GM19238 (cell line): ENCODE measurements around the gene ARHGAP40.

Source experiments
- DNase-seq: peaks from one replicate; pipeline ENCODE4 v3.0.0; 2011; ENCODE audit warnings: low spot score; ENCODE audit not compliant: insufficient read length

Gene ARHGAP40

DNA sequence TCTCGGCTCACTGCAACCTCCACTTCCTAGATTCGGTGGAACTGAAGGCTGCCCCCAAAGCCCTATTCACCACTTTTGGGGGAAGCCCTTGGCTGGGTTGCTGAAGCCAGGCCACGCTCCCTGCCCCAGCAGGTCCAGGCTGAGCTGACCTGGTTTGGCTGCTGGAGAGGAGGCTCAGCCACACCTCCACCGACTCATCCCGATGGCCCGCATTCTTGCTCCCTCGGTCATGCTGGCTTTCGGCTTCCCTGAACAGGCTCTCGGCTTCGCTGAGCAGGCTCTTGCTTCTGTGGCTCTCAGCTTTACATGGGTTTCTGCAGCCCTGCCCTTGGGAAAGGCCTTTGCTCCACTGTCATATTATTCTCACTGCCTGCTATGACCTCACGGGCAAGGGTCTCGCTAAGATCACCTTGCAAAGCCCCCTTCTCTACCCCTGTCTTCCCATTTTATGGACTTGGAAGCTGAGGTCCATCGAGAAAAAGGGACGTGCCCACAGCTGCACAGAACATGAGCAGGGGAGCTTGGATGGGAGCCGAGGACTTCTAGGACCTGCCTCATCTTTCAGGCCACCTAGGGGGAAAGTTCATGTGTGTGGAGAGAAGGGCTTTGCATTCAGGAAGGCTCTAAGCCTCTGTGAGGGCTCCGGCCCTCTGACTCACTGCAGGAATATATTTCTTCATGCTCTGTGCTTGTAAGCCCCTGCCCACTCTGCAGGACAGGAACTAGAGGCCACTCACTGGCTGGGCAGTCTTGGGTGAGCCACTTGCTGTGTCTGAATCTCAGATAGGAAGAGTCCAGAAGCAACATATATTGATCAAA lies 15.6 kb downstream of the ARHGAP40 start:
- DNase-seq, result no peak

DNA sequence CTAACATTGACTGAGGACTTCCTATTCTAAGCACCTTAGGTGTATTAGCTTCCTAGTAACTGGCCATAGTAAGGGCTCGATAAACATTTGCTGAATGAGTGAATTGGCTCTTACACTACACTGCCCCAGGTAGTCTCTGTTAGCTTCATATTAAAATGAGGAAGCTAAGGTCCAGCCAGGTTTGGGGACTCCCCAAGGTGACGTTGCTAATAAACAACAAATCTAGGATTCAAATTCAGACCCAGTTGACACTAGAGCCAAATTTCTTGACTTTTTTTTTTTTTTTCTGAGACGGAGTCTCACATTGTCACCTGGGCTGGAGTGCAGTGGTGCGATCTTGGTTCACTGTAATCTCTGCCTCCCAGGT lies 16.2 kb downstream of the ARHGAP40 start:
- DNase-seq, result no peak

DNA sequence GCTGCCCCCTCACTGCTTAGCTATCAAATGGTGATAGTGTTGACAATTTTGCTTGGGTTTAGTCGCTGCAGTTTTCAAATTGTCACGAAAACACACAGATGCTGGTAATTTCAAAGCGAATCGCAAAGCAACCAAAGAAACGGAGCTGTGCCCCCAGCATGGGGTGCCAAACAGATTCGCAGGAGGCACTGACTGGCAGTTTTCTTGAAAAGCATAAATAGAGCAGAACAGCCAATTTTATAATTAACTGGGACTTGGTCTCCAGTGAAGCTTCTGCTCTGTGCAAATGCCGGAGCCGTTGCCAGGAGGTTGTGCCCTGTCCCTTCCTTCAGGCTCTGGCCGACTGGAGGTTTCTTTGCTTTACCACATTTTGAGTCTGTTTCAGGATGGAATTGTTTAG lies 18.8 kb downstream of the ARHGAP40 start:
- DNase-seq, result no peak

DNA sequence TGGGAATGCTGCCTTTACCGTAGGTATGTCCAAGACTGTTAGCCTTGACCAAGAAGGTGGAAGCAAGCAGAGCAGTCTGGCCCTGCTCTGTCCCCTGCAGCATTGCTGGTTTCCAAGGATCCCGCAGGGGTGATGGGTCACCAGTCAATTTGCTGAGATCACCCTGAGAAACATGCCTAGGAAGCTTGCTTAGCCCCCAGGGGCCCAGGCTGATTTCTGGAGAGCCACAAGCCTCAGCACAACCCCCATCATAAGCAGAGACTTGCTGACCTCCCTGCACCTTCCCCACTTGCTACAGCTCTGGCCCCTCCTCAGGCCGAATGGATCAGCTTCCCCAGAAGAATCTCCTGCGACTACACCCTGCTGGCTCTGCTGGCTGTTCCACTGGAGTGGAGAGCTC lies 21.5 kb downstream of the ARHGAP40 start:
- no peak for DNase-seq

DNA sequence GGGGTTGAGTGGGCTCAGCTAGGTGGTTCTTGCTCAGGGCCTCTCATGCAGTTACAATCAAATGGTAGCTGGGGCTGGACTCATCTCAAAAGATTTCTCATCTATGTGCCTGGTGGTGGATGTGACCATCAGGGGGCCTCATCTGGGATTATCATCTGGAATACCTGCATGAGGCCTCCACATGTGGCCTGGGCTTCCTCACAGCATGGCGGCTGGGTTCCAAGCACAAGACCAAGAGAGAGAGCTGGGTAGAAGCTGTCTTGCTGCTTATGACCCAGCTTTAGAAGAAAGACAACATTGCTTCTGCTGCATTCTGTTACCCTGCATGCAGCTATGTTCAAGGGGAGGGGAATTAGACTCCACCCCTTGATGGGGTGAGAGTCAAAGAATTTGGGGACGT lies 22.5 kb downstream of the ARHGAP40 start:
- no peak for DNase-seq

DNA sequence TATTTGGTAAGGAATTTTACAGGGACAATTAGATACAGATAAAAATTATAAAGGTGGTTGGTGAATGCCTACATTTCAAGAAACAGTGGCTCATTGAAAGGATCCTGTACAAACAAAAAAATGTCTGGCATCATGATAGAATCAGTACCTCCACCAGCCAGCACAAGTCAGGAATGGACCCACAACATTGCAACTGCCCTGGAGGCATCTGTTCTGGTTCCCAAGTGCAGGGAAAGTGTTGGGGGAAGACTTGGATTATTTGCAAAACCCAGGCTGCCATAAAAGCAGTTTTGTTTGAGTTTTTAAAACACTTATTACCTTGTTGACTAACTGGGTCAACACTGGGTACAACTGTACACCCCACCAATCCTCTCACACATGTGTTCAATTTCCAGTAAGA lies 24.3 kb downstream of the ARHGAP40 start:
- no peak for DNase-seq

DNA sequence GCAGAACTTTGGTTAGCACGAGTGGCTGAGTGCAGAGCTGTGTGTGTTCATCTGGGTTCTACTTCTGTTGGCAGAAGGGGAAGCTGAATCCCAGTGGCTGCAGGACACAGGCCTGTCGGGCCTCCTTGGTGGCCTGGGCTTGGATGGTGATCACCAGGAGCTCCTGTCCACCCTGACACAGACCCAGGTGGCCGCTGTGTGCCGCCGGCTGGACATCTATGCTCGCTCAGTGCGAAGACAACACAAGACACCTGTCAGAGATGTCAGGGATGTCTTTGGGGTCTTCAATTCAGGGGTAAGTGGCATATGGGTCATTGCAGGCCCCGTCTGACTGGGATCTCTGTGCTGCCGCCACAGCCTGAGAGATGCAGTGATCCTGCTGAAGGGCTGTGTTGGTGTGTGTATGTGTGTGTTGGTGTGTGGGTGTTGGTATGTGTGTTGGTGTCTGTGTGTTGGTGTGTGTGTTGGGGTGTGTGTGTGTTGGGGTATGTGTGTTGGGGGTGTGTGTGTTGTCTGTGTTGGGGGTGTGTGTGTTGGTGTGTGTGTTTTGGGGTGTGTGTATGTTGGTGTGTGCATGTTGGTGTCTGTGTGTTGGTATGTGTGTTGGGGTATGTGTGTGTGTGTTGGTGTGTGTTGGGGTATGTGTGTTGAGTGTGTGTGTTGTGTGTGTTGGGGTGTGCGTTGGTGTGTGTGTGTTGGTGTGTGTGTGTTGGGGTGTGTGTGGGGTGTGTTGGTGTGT lies 25.5 kb downstream of the ARHGAP40 start:
- no peak for DNase-seq

- no peak for DNase-seq
These were observed 27.2 kb downstream of the ARHGAP40 start for GRCh38 chr20:38628580-38629470.

DNA sequence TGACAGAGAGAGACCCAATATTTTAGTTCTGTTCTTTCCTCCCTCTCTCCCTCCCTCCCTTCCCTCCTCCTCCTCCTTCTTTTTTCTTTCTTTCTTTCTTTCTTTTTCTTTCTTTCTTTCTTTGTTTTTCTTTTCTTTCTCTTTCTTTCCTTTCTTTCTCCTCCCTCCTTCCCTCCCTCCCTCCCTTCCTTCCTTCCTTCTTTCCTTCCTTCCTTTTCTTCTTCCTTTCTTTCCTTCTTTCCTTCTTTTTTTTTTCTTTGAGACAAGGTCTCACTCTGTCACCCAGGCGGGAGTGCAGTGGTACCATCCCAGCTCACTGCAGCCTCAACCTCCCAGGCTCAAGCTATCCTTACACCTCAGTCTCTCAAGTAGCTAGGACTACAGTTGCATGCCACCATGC lies 28.4 kb downstream of the ARHGAP40 start:
- DNase-seq, result no peak

GRCh38 chr20:38630727-38631126 lies 29.1 kb downstream of the ARHGAP40 start:
- DNase-seq, result no peak

DNA sequence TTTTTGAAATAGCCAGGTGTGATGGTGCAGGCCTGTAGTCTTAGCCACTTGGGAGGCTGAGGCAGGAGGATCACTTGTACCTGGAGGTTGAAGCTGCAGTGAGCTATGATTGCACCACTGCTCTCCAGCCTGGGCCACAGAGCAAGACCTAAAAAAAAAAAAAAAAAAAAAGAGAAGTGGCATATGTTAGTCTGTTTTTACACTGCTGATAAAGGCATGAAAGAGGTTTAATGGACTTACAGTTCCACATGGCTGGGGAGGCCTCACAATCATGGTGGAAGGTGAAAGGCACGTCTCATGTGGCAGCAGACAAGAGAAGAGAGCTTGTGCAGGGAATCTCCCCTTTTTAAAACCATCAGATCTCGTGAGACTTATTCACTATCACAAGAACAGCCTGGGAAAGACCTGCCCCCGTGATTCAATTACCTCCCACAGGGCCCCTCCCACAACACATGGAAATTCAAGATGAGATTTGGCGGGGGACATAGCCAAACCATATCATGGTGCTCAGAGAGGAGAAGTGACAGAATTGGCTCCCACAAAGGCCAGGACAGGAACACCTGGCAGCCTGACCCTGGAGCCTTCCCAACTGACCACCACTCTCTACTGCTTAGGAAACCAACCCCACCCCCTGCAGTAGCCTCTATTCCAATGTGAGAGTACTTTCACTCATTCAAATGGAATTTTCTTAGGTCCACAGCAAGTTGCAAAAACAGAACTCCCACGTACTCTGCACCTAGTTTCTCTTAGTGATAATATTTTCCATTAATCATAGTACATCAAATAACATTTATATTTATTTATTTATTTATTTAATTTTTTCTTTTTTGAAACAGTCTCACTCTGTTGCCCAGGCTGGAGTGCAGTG lies 29.8 kb downstream of the ARHGAP40 start:
- DNase-seq, result no peak

- DNase-seq, result peak; percentile 79
These were observed 32.0 kb downstream of the ARHGAP40 start for GRCh38 chr20:38633577-38634093.

GRCh38 chr20:38635721-38636288 lies 34.2 kb downstream of the ARHGAP40 start:
- no peak for DNase-seq

GRCh38 chr20:38640521-38640920 lies 38.9 kb downstream of the ARHGAP40 start:
- no peak for DNase-seq

GRCh38 chr20:38642498-38642897 lies 40.9 kb downstream of the ARHGAP40 start:
- no peak for DNase-seq

DNA sequence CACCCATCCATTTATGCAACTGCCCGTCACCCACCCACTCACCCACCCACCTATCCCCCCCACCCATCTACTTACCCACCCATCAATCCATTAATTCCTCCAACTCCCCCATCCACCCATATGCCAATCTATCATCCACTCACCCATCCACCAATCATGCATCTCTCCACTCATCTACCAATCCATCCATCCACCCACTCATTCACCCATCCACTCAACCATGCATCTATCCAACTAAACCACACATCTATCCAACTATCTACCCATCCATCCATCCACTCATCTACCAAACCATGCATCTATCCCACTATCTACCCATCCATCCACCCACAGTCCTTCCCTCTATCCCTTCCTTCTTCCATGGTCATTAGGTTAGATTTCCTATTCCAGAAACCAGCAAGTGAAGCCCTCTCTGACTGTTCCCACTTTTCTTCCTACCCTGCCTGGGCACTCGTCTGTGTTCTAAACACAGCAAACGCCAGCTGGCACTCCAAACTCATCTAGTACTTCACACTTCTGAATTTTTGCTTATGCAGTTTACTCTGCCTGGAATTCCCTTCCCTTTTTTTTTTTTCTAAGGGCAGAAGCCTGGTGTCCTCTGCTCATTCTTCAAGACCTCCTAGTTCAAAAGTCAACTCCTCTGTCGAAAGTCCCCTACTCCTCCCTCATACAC lies 43.1 kb downstream of the ARHGAP40 start:
- no peak for DNase-seq

DNA sequence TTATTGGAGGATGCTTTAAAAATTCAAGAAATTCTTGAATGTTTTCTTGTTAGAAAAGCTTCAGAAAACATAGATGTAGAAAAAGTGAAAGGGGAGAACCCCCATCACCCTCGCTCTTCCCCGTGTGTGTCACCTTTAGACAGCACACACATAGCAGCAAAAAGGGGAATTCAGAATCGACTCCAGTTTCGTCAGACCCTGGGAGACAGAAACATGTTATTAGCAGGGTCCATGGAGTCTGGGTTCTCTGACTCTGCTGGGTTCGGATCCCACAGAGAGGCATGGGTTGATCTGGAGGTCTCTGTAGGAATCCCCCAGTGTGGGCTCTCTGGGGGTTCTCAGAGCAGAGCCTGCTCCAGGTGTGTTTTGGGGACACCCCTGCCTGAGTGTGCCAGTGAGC lies 43.7 kb downstream of the ARHGAP40 start:
- DNase-seq, result no peak

DNA sequence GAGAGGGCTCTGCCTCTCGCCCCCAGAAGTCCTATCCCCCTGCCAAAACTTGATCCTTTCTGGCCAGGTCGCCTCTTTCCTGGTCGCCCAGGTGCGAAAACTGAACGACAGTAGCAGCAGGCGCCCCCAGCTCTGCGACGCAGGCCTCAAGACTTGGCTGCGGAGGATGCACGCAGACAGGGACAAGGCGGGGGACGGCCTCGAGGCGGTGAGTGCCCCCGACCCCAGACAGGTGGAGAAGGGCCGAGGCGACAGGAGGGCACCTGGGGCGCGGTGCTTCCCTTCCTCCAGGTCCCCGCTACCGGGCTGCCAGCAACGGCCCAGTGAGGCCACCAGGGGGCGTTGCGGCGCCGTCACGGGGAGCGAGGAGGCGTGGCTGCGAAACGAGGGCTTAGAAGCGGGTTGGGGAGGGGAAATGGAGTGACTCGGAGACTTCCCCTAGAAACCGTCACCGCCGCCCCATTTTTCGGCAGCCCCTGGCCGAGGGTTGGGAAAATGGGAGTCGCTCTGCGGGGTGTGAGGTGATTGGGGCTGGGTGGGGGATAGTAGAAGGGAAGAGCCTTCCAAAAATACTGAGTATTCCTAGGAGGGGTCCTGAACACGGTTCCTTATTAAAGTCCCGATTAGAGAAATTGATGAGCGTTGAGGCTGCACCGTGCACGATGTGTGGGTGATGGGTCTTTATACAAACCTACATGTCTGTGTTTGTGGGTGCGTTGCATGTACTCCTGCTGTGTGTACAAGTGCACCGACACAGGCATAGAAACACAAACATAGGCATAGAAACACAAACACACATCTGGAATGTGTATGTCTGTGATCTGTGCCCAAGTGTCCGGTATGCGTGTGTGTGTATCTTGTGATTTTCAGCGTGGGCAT lies 44.6 kb downstream of the ARHGAP40 start:
- DNase-seq, result peak; percentile 89
